H1 (cell line): Measurements from ENCODE around the gene PARD3. TPM values are rescaled to one million over a fixed set of nuclear protein-coding genes. Genes with fewer than 3 reads are reported as not detected.

Experiments used
- CREB1 ChIP-seq: IDR thresholded peaks from 2 replicates; pipeline ENCODE4 v1.6.1; 2012; ENCODE audit warnings: inconsistent platforms
- EZH2 ChIP-seq: fragments of 200-600 bp; sonication (generic); IDR thresholded peaks from 2 replicates; pipeline ENCODE4 v1.7.1; 2012; ENCODE audit warnings: low read depth, mild to moderate bottlenecking, moderate library complexity, low read length, inconsistent platforms; ENCODE audit not compliant: severe bottlenecking
- GABPA ChIP-seq: IDR thresholded peaks from 2 replicates; pipeline ENCODE4 v1.6.1; 2011; ENCODE audit warnings: mild to moderate bottlenecking, low read length, moderate library complexity, borderline replicate concordance; ENCODE audit not compliant: insufficient read depth
- HDAC2 ChIP-seq, 2 experiments: fragments of 300-600 bp in 1 of 2; sonication (generic) in 1 of 2; IDR thresholded peaks; 2 replicates each; pipeline ENCODE4 v1.6.1; 2011 to 2012; ENCODE audit warnings: low read depth in 2 of 2, low read length in 2 of 2, mild to moderate bottlenecking in 2 of 2, moderate library complexity in 2 of 2, borderline replicate concordance in 1 of 2, inconsistent platforms in 1 of 2
- POLR2AphosphoS5 ChIP-seq: IDR thresholded peaks from 2 replicates; pipeline ENCODE4 v1.6.1; 2011; ENCODE audit warnings: low read depth, low read length
- POU5F1 ChIP-seq: IDR thresholded peaks from 2 replicates; pipeline ENCODE4 v1.6.1; 2011; ENCODE audit warnings: low read depth, mild to moderate bottlenecking, low read length, moderate library complexity
- RNF2 ChIP-seq: fragments of 200-900, 300-1000 bp; sonication (generic); IDR thresholded peaks from 2 replicates; pipeline ENCODE4 v1.7.1; 2016; ENCODE audit warnings: borderline replicate concordance, low read depth, mild to moderate bottlenecking, antibody characterized with exemption, low read length; ENCODE audit not compliant: poor library complexity, severe bottlenecking; ENCODE audit errors: missing control alignments
- SIX5 ChIP-seq: IDR thresholded peaks from 2 replicates; pipeline ENCODE4 v1.6.1; 2011; ENCODE audit warnings: mild to moderate bottlenecking, low read depth, low read length
- polyA plus RNA-seq, 7 experiments: library from polyadenylated mRNA; depleted of rRNA in 3 of 7; stranded (reverse) in 5 of 7; unstranded in 2 of 7; fragments of >200 nt in 5 of 7; fragments of 200-250 nt in 2 of 7; gene quantifications; 1 replicate in 5 of 7; 2 replicates in 1 of 7; 4 replicates in 1 of 7; pipeline versions ENCODE4 v1.2.1 to v1.2.3, GENCODE V29; 2011 to 2013; ENCODE audit warnings: missing spikeins in 2 of 7, mixed read lengths in 2 of 7
- total RNA-seq: library from RNA; stranded (reverse); fragmentation: NEBNext Ultra II Directional; extraction: Animal tissue kit (Norgen Biotek cat#: 25700); gene quantifications from 2 replicates; pipeline ENCODE4 v1.2.1, GENCODE V29; 2021
- TF ChIP-seq, protein P1 (sequence below): IDR thresholded peaks from 2 replicates; pipeline ENCODE4 v1.6.1; 2012; ENCODE audit warnings: inconsistent platforms

The PARD3 gene
- total and polyA plus RNA-seq, 2 of the 8 experiments (the other 6 are each of a cell fraction or from before 2014, with no cell fraction given), result 19.7 to 49.1 TPM

GRCh38 chr10:34216348-34216945, 598.6 kb downstream of the PARD3 start (continued):
- TF ChIP-seq POU5F1 (no peak), POLR2AphosphoS5 (no peak), GABPA (no peak), CREB1 (no peak), RNF2 (no peak), SIX5 (no peak), HDAC2 (IDR thresholded peaks at IDR 0.05; ENCODE audit: borderline replicate concordance in 1 of 2, low read depth in 2 of 2, low read length in 2 of 2) (no peak), EZH2 (no peak)
- TF ChIP-seq, protein P1, sequence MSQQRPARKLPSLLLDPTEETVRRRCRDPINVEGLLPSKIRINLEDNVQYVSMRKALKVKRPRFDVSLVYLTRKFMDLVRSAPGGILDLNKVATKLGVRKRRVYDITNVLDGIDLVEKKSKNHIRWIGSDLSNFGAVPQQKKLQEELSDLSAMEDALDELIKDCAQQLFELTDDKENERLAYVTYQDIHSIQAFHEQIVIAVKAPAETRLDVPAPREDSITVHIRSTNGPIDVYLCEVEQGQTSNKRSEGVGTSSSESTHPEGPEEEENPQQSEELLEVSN, result no peak
